Measurements from ENCODE around the gene GDPD3. TPM values are rescaled to one million over a fixed set of nuclear protein-coding genes. Genes with fewer than 3 reads are reported as not detected.

The GDPD3 gene
- total and polyA plus RNA-seq, 2 experiments from 2014 or later = 0.72 to 2.0 TPM

DNA sequence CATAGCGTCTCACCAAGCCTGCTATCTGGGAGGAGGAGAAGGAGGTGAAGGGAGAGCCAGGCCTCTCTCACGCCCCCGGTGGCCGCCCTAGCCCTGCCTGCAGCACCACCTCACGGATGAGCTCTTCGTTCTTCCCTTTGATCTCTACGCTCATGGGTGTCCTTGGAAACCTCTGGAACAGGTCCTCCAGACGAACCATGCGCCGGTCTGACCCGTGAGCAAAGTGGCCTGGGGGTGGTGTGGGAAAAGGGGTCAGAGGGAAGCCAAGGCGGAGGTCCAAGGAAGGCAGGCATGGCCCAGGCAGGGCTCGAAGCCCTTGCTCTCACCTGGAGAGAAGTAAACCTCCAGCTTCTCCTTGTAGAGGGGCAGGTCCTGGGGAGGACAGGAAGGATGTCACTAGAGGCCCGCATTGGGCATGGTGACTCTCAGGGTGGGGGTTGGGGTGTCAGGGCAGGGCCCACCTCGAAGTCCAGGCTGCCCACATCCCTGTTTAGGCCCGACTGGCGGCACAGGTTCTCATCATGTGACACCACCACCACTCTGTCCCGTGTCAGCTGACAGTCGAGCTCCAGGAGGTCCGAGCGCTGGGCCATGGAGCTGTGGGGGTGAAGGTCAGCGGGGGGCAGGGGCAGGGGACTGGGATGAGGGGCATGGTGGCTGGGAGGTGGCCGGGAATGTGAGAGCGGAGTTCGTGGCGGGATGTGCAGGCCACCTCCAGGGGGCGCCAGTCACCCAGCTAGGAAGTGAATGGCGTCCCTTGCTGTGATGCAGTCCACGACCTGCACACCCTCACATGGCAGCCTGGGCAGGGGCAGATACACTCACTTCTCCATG lies 923 bp downstream of the GDPD3 start:
- no peak overlapping the region for H3K27ac ChIP-seq
- no peaks in the 10 kb centered on the region for H3K9me3 ChIP-seq (ENCODE audit: low read depth)
- H3K36me3 ChIP-seq = peaks cover 12% of the 10 kb centered on the region
- no peaks in the 10 kb centered on the region for H3K27me3 ChIP-seq
- TF ChIP-seq, protein P1, sequence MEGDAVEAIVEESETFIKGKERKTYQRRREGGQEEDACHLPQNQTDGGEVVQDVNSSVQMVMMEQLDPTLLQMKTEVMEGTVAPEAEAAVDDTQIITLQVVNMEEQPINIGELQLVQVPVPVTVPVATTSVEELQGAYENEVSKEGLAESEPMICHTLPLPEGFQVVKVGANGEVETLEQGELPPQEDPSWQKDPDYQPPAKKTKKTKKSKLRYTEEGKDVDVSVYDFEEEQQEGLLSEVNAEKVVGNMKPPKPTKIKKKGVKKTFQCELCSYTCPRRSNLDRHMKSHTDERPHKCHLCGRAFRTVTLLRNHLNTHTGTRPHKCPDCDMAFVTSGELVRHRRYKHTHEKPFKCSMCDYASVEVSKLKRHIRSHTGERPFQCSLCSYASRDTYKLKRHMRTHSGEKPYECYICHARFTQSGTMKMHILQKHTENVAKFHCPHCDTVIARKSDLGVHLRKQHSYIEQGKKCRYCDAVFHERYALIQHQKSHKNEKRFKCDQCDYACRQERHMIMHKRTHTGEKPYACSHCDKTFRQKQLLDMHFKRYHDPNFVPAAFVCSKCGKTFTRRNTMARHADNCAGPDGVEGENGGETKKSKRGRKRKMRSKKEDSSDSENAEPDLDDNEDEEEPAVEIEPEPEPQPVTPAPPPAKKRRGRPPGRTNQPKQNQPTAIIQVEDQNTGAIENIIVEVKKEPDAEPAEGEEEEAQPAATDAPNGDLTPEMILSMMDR (IDR thresholded peaks at IDR 0.05; ENCODE audit: low read depth, low read length) = peak; percentile 67
- DNase-seq (ENCODE audit: low read depth in 1 of 2, low spot score in 1 of 2) = peak; percentile 20 to 75
- H3K4me1 ChIP-seq (ENCODE audit: low read depth) = no peaks in the 10 kb centered on the region
- H3K4me3 ChIP-seq = no peak overlapping the region

DNA sequence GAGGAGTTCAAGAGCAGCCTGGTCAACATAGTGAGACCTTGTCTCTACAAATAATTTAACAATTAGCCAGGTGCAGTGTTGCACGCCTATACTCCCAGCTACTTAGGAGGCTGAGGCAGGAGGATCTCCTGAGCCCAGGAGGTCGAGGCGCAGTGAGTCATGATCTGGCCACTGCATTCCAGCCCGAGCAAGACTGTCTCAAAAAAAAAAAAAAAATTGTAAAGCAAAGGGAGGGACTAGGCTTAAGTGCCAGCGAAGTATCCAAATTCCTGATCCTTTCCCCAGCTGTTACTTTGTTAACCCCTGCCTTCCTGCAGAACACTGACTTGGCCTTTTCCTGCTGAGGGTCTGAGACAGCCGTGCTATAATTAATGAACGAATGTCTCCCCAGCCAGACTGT lies 2.7 kb downstream of the GDPD3 start:
- peak in 1 of 2 donors; percentile 30 for DNase-seq (ENCODE audit: low read depth in 1 of 2, low spot score in 1 of 2)
- TF ChIP-seq, protein P1 (IDR thresholded peaks at IDR 0.05; ENCODE audit: low read depth, low read length) = no peak
- Histone ChIP-seq H3K9me3 (ENCODE audit: low read depth) (no peaks in the 10 kb centered on the region), H3K4me1 (ENCODE audit: low read depth) (no peaks in the 10 kb centered on the region), H3K36me3 (no peaks in the 10 kb centered on the region), H3K27me3 (no peaks in the 10 kb centered on the region), H3K4me3 (no peak overlapping the region), H3K27ac (no peak overlapping the region)

DNA sequence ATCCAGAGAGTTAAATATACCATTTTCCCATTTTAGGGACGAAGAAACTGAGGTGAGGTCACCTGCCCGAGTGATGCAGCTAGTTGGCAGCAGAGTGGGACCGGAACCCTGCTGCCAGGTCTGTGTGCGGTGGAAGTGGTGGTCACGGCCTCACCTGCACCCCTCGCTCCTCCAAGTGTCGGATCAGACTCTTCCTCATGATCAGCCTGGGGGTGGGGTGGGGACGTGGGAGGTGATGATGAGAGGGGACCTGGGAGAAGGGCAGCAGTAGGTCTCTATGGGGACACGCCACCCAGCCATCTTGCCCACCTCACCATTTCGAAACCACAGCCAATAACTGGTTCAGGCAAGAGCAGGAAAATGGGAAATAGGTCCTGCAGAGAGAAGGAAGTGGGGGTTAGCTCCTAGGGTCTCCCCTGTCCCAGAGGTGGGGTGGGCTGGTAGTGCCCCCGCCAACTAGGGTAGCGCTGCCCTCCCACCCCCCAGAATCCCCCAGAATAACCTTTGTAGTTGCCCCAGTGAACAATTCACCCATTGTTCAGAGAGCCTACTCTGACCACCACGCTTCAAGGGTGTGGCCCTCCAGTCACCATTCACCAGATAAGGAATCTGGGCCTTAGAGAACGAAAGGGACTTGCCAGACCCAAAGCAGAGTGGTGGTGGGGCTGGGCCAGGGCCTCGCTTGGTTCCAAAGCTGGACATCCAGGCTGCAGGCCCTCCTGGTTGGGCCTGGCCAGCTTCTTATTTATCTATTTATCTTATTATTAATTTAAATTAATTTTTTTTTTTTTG lies 5.1 kb downstream of the GDPD3 start:
- H3K4me3 ChIP-seq = no peak overlapping the region
- peaks cover 2% of the 10 kb centered on the region for H3K36me3 ChIP-seq
- no peak overlapping the region for H3K27ac ChIP-seq
- DNase-seq (ENCODE audit: low read depth in 1 of 2, low spot score in 1 of 2) = no peak
- no peaks in the 10 kb centered on the region for H3K4me1 ChIP-seq (ENCODE audit: low read depth)
- no peaks in the 10 kb centered on the region for H3K27me3 ChIP-seq
- no peaks in the 10 kb centered on the region for H3K9me3 ChIP-seq (ENCODE audit: low read depth)
- TF ChIP-seq, protein P1 (IDR thresholded peaks at IDR 0.05; ENCODE audit: low read depth, low read length) = no peak

DNA sequence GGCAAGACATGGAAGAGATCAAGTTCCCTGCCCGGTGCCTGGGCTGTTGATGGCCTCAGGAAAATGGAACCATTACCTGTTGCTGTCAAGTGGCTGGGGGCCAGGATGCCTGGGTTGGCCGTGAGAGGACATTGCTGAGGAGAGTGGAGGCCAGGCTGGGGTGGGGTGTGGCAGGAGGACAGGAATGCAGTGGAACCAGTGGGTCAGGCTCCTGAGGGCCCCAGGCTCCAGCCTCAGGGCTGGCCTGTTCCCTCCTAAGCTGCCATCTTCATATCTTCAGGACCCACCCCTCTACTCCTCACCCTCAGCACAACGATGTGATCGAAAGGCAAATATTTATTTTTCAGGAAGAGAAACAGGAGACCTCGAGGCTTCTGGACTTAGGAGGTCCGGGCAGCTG lies 8.8 kb downstream of the GDPD3 start:
- H3K27me3 ChIP-seq = no peaks in the 10 kb centered on the region
- no peak overlapping the region for H3K27ac ChIP-seq
- TF ChIP-seq, protein P1 (IDR thresholded peaks at IDR 0.05; ENCODE audit: low read depth, low read length) = no peak
- DNase-seq (ENCODE audit: low read depth in 1 of 2, low spot score in 1 of 2) = no peak
- H3K4me3 ChIP-seq = no peak overlapping the region
- H3K4me1 ChIP-seq (ENCODE audit: low read depth) = no peaks in the 10 kb centered on the region
- H3K36me3 ChIP-seq = peaks cover 2% of the 10 kb centered on the region
- H3K9me3 ChIP-seq (ENCODE audit: low read depth) = no peaks in the 10 kb centered on the region

DNA sequence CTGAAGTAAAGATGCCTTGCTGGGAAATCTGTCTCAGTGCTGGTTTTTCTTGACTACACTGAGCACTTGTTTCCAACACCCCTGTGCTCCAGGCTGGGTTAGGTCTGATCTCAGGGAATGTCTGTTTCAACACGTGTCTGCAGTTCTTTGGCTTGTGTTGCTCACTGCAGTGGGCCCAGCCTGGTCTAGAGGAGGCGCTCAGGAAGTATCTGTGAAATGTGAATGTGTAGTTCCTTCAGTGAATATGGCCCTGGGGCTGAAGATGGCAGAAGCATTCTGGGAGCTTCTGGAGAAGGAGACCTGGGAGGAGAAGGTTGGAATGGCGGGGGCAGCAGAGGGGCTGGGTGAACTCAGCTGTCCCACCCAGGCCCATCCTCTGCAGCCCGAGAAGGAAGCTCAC lies 9.2 kb downstream of the GDPD3 start:
- DNase-seq (ENCODE audit: low read depth in 1 of 2, low spot score in 1 of 2) = no peak
- no peaks in the 10 kb centered on the region for H3K9me3 ChIP-seq (ENCODE audit: low read depth)

More for the DNA sequence above, 9.2 kb downstream of the GDPD3 start:
- TF ChIP-seq, protein P1 (IDR thresholded peaks at IDR 0.05; ENCODE audit: low read depth, low read length) = no peak
- Histone ChIP-seq H3K4me1 (ENCODE audit: low read depth) (no peaks in the 10 kb centered on the region), H3K27ac (no peak overlapping the region), H3K4me3 (no peak overlapping the region), H3K36me3 (peaks cover 2% of the 10 kb centered on the region), H3K27me3 (no peaks in the 10 kb centered on the region)

Data from cardiac muscle cell (in vitro differentiated cells and primary cell).